AG04450 (cell line): Measurements from ENCODE around the gene TAC4. TPM values are rescaled to one million over a fixed set of nuclear protein-coding genes. Genes with fewer than 3 reads are reported as not detected.

Experiments used
- CTCF ChIA-PET: fragments of 300-600, 350-600 bp; formaldehyde crosslinking; extraction: SDS; loops from one replicate; lab custom pipeline; 2022; ENCODE audit warnings: antibody characterized with exemption, inconsistent platforms; lab: Charles Lee
- POLR2A ChIA-PET: fragments of 350-600 bp; formaldehyde crosslinking; extraction: SDS; loops from one replicate; lab custom pipeline; 2021; ENCODE audit warnings: antibody characterized with exemption, inconsistent platforms; lab: Yijun Ruan, JAX
- DNase-seq: peaks from one replicate; pipeline ENCODE4 v3.0.0-alpha.2; 2011; ENCODE audit warnings: low read depth, low spot score
- H3K27ac ChIP-seq: one replicate; pipeline ENCODE4 v1.5.1; 2012; ENCODE audit warnings: low read depth, low read length, control low read depth
- H3K27me3 ChIP-seq: one replicate; pipeline ENCODE4 v1.6.0; 2012; ENCODE audit warnings: low read length; ENCODE audit not compliant: control insufficient read depth, insufficient read depth
- H3K4me3 ChIP-seq: 2 replicates; pipeline ENCODE4 v1.5.1; 2011; ENCODE audit warnings: mild to moderate bottlenecking, low read depth, low read length, control low read depth
- H3K9me3 ChIP-seq: 2 replicates; pipeline ENCODE4 v1.5.1; 2012; ENCODE audit warnings: low read length; ENCODE audit not compliant: control insufficient read depth, insufficient read depth
- polyA plus RNA-seq: library from polyadenylated mRNA; depleted of rRNA; stranded (reverse); fragments of >200 nt; gene quantifications from 2 replicates; pipeline ENCODE4 v1.2.3, GENCODE V29; 2011
- TF ChIP-seq, protein P1 (sequence below): IDR thresholded peaks from 2 replicates; pipeline ENCODE4 v1.5.1; 2011; ENCODE audit warnings: low read depth, low read length, control low read depth, inconsistent platforms

The TAC4 gene
- polyA plus RNA-seq, 1 experiment, result not detected

DNA sequence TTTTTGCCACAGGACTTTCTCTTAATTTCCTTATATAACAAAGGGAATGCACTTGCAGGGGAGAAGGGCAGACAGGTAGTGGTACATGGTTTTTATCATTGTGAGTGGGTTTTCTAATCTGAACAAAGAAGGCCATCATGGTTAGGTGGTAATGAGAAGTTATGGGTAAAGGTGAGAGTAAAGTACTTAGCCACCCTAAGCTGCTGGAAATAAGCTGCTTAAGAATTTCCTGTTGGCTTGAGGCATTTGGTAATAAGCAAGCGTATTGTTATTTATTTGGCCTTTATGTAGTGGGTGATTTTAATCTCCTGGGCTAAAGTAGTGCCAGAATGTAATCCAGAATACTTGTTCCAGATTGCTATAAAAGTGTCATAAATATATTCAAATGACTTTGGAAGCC is 27.1 kb downstream of the TAC4 start:
- Histone ChIP-seq H3K9me3 (no peaks in the 10 kb centered on the region), H3K4me3 (no peak overlapping the region), H3K27me3 (no peaks in the 10 kb centered on the region), H3K27ac (no peak overlapping the region)
- POLR2A ChIA-PET, result no interaction called here
- TF ChIP-seq, protein P1, sequence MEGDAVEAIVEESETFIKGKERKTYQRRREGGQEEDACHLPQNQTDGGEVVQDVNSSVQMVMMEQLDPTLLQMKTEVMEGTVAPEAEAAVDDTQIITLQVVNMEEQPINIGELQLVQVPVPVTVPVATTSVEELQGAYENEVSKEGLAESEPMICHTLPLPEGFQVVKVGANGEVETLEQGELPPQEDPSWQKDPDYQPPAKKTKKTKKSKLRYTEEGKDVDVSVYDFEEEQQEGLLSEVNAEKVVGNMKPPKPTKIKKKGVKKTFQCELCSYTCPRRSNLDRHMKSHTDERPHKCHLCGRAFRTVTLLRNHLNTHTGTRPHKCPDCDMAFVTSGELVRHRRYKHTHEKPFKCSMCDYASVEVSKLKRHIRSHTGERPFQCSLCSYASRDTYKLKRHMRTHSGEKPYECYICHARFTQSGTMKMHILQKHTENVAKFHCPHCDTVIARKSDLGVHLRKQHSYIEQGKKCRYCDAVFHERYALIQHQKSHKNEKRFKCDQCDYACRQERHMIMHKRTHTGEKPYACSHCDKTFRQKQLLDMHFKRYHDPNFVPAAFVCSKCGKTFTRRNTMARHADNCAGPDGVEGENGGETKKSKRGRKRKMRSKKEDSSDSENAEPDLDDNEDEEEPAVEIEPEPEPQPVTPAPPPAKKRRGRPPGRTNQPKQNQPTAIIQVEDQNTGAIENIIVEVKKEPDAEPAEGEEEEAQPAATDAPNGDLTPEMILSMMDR, result no peak
- no peak for DNase-seq
- CTCF ChIA-PET, result no interaction called here

DNA sequence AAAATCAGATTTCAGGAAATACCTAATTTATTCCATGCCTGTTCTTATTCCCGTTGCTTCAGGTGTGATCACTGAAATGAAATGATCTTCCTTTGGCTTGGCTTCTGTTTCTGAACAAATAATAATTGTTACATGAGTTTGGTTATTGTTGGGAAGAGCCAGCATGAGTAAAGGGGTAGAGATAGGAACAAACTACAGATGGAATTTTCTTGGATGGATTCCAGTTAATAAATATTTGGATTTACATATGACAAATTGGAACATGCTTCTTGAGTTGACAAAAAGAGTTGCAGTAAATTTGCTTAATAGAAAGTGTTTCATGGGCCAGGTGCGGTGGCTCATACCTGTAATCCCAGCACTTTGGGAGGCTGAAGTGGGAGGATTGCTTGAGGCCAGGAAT is 28.2 kb downstream of the TAC4 start:
- Histone ChIP-seq H3K4me3 (no peak overlapping the region), H3K27ac (no peak overlapping the region), H3K9me3 (no peaks in the 10 kb centered on the region), H3K27me3 (no peaks in the 10 kb centered on the region)
- DNase-seq, result no peak
- CTCF ChIA-PET, result no interaction called here
- POLR2A ChIA-PET, result interaction anchor here (0.7 kb wide), 1 partner anchor 32 kb away, joined by 4 read pairs; no protein-coding TSS in a partner anchor
- TF ChIP-seq, protein P1, result no peak

DNA sequence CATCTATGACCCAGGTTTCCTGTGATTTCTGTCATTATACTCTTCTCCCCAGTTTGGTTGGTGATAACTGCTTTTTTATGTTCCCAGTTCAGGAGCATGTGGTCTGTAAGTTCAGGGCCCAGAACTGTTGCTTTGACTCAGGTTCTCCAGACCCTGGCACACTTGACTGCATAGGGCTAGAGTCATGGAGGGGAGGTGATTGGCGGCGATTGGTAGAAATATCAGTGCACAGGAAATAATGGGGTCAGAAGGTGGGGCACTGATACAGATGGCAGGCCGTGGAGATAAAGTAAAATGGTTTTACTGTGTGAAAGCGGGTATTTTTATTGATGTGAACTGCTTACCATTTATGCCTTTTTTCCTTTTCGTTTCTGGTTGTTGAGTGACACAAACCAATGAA is 28.7 kb downstream of the TAC4 start:
- H3K27ac ChIP-seq, result no peak overlapping the region
- no peaks in the 10 kb centered on the region for H3K27me3 ChIP-seq
- ChIA-PET POLR2A (no interaction called here), CTCF (no interaction called here)
- no peak overlapping the region for H3K4me3 ChIP-seq
- H3K9me3 ChIP-seq, result no peaks in the 10 kb centered on the region
- TF ChIP-seq, protein P1, result no peak
- DNase-seq, result no peak

DNA sequence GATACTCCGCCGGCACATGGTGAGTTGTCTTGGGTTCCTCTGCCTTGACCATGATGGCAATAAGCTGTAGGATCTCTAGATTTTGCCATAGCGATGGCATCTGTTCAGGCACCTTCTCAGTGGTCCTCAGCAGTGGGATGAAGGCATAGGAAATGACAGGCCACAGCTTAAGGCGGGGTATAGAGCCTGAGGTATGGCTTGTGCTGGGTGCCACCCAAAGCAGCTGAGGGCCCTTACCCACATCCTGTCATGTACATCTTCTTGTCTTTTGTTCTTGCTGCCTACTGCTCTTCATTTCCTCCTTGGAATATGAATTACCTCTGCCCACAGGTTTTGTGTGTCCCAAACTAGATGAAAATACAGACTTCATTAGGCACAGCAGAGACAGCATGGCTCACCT is 29.9 kb downstream of the TAC4 start:
- no peak for DNase-seq
- no peak overlapping the region for H3K4me3 ChIP-seq
- ChIA-PET POLR2A (no interaction called here), CTCF (interaction anchor here (0.8 kb wide), 1 partner anchor 178 kb away, joined by 3 read pairs; no protein-coding TSS in a partner anchor)
- TF ChIP-seq, protein P1, result no peak
- H3K27me3 ChIP-seq, result no peaks in the 10 kb centered on the region
- no peak overlapping the region for H3K27ac ChIP-seq
- no peaks in the 10 kb centered on the region for H3K9me3 ChIP-seq

DNA sequence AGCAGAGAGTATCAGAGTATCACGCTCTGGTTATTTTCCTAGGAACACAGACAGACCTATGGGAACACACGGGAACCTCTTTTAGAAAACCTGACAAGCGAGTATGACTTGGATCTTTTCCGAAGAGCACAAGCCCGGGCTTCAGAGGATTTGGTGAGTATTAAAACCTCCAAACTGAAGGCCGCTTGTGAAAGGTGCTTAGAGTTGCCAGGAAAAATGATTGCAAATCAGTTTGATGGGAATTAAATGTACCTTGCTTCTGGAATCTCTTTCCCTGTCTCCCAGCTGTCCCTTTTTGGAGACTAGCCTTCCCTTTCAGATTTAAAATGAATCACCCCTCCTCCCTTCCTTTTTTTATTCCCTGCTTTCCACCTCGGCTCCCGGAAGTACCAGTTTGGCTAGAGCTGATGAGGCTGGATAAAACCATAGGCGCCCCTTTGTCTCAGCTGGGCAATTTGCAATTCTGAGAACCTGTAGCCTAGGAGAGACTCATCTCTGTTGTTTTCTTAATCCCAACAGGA is 32.0 kb downstream of the TAC4 start:
- POLR2A ChIA-PET, result no interaction called here

More for the DNA sequence above, 32.0 kb downstream of the TAC4 start:
- Histone ChIP-seq H3K4me3 (no peak overlapping the region), H3K27ac (no peak overlapping the region), H3K27me3 (no peaks in the 10 kb centered on the region), H3K9me3 (no peaks in the 10 kb centered on the region)
- no peak for DNase-seq
- TF ChIP-seq, protein P1, result no peak
- CTCF ChIA-PET, result interaction anchor here (0.5 to 0.9 kb wide), 2 partner anchors 181 to 501 kb away, joined by 3 to 4 read pairs; no protein-coding TSS in a partner anchor
